Lower leg skin (tissue), 3 donors: Measurements from ENCODE around the gene SMOC2.

Source experiments
- CTCF ChIP-seq, 3 donors: fragments of 450-650 bp; IDR thresholded peaks; one replicate each; pipeline ENCODE4 v1.5.1; 2016; ENCODE audit warnings: antibody characterized with exemption in 3 of 3, mild to moderate bottlenecking in 3 of 3, moderate library complexity in 2 of 3
- POLR2A ChIP-seq, 2 donors: fragments of 450-650 bp; IDR thresholded peaks; one replicate each; pipeline ENCODE4 v1.6.1; 2016 to 2017; ENCODE audit warnings: antibody characterized with exemption in 2 of 2, mild to moderate bottlenecking in 1 of 2, moderate library complexity in 1 of 2

- TF ChIP-seq POLR2A (IDR thresholded peaks at IDR 0.05) (no peak), CTCF (IDR thresholded peaks at IDR 0.05) (no peak)
Observed at GRCh38 chr6:168407842-168408241, 33.1 kb upstream of the SMOC2 start.
